PC-3 (cell line): Measurements from ENCODE around the gene PEA15.

Source experiments
- EZH2phosphoT487 ChIP-seq: fragments of 300-600 bp; sonication (generic); IDR thresholded peaks from 2 replicates; pipeline ENCODE4 v1.6.1; 2018; ENCODE audit warnings: mild to moderate bottlenecking, antibody characterized with exemption, low read length, borderline replicate concordance
- TF ChIP-seq, protein P1 (sequence below): fragments of 300-600 bp; sonication (generic); conservative IDR thresholded peaks from 2 replicates; pipeline ENCODE4 v1.5.1; 2017; ENCODE audit warnings: antibody characterized with exemption, low read depth, mild to moderate bottlenecking, low read length

DNA sequence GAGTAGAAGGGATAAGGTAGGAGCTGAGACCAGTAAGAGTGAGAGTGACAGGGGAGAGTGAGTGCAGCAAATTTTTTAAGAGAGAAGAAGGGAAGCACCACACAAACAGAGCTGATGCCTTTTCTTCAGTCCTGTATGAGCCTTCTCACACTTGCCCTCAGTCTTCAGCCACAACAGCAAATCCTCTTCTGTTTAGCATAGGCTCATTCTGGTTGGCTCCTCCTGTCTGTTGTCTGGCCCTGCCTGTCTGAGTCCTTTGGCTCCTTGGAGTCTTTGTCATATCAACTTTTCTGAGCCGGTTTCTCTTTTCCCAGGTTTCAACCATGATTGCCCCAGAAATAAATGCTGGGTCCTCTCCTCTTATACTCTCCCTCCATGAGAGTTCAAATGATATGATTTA, 27.5 kb upstream of the PEA15 start:
- TF ChIP-seq, protein P1, sequence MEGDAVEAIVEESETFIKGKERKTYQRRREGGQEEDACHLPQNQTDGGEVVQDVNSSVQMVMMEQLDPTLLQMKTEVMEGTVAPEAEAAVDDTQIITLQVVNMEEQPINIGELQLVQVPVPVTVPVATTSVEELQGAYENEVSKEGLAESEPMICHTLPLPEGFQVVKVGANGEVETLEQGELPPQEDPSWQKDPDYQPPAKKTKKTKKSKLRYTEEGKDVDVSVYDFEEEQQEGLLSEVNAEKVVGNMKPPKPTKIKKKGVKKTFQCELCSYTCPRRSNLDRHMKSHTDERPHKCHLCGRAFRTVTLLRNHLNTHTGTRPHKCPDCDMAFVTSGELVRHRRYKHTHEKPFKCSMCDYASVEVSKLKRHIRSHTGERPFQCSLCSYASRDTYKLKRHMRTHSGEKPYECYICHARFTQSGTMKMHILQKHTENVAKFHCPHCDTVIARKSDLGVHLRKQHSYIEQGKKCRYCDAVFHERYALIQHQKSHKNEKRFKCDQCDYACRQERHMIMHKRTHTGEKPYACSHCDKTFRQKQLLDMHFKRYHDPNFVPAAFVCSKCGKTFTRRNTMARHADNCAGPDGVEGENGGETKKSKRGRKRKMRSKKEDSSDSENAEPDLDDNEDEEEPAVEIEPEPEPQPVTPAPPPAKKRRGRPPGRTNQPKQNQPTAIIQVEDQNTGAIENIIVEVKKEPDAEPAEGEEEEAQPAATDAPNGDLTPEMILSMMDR: no peak
- TF ChIP-seq EZH2phosphoT487: no peak
